ENCODE results near the gene PALLD.

PALLD gene

GRCh38 chr4:168740691-168741090 lies 243.8 kb downstream of the PALLD start:
- DNase-seq = no peak

GRCh38 chr4:168741281-168742173 lies 244.7 kb downstream of the PALLD start:
- no peak for DNase-seq

GRCh38 chr4:168743131-168743530 lies 246.3 kb downstream of the PALLD start:
- no peak for DNase-seq

- DNase-seq = no peak
Measured at GRCh38 chr4:168743601-168744000, 246.7 kb downstream of the PALLD start.

GRCh38 chr4:168744021-168744420 lies 247.2 kb downstream of the PALLD start:
- no peak for DNase-seq

- DNase-seq = no peak
Measured at GRCh38 chr4:168748807-168749206, 252.0 kb downstream of the PALLD start.

- DNase-seq = no peak
Measured at GRCh38 chr4:168751263-168752225, 254.7 kb downstream of the PALLD start.

GRCh38 chr4:168755598-168756477 lies 259.0 kb downstream of the PALLD start:
- DNase-seq = no peak

- DNase-seq = no peak
Measured at GRCh38 chr4:168757500-168757899, 260.6 kb downstream of the PALLD start.

GRCh38 chr4:168758351-168758876 lies 261.6 kb downstream of the PALLD start:
- no peak for DNase-seq

GRCh38 chr4:168759321-168759720 lies 262.5 kb downstream of the PALLD start:
- DNase-seq = no peak

- DNase-seq = no peak
Measured at GRCh38 chr4:168759959-168760527, 263.2 kb downstream of the PALLD start.

GRCh38 chr4:168761066-168761465 lies 264.2 kb downstream of the PALLD start:
- DNase-seq = no peak

GRCh38 chr4:168765322-168765721 lies 268.5 kb downstream of the PALLD start:
- DNase-seq = no peak

- DNase-seq = no peak
Measured at GRCh38 chr4:168765726-168766125, 268.9 kb downstream of the PALLD start.

GRCh38 chr4:168766604-168767316 lies 269.9 kb downstream of the PALLD start:
- no peak for DNase-seq

GRCh38 chr4:168769416-168769815 lies 272.6 kb downstream of the PALLD start:
- no peak for DNase-seq

GRCh38 chr4:168769837-168770236 lies 273.0 kb downstream of the PALLD start:
- no peak for DNase-seq

GRCh38 chr4:168771251-168771650 lies 274.4 kb downstream of the PALLD start:
- no peak for DNase-seq

GRCh38 chr4:168773388-168774195 lies 276.7 kb downstream of the PALLD start:
- no peak for DNase-seq

Data from activated T-cell treated with anti-CD3 and anti-CD28 coated beads, Interleukin-2, amount 50 U/mL, for 1 hour (primary cell).